Hematopoietic multipotent progenitor cell treated with erythropoietin and hydrocortisone succinate and interleukin-3 and kit ligand, for 17 days (in vitro differentiated cells): Measurements from ENCODE around the gene FOXD2.
"Not testable (repeated sequence)": the region's sequence is repeated elsewhere in the genome, so short reads cannot be mapped to it uniquely, and the experiment has no call there.

ENCODE experiments used
- DNase-seq: peaks from one replicate; pipeline ENCODE4 v3.0.0-alpha.2; 2015; ENCODE audit warnings: low spot score

Gene FOXD2

GRCh38 chr1:47439819-47440598 lies 2.2 kb downstream of the FOXD2 start:
- no peak for DNase-seq

- DNase-seq = no peak
Observed at GRCh38 chr1:47440599-47441081, 2.8 kb downstream of the FOXD2 start.

GRCh38 chr1:47441450-47442106 lies 3.7 kb downstream of the FOXD2 start:
- no peak for DNase-seq

GRCh38 chr1:47442202-47442601 lies 4.4 kb downstream of the FOXD2 start:
- DNase-seq = no peak

GRCh38 chr1:47442842-47443529 lies 5.1 kb downstream of the FOXD2 start:
- DNase-seq = no peak

GRCh38 chr1:47443530-47444296 lies 5.9 kb downstream of the FOXD2 start:
- no peak for DNase-seq

- no peak for DNase-seq
Observed at GRCh38 chr1:47444297-47444561, 6.4 kb downstream of the FOXD2 start.

- DNase-seq = no peak
Observed at GRCh38 chr1:47444562-47445465, 7.0 kb downstream of the FOXD2 start.

GRCh38 chr1:47445823-47446550 lies 8.1 kb downstream of the FOXD2 start:
- no peak for DNase-seq

GRCh38 chr1:47448462-47449222 lies 10.8 kb downstream of the FOXD2 start:
- DNase-seq = no peak

- no peak for DNase-seq
Observed at GRCh38 chr1:47449822-47450552, 12.1 kb downstream of the FOXD2 start.

GRCh38 chr1:47450606-47451005 lies 12.8 kb downstream of the FOXD2 start:
- no peak for DNase-seq

GRCh38 chr1:47452426-47452825 lies 14.6 kb downstream of the FOXD2 start:
- no peak for DNase-seq

GRCh38 chr1:47453910-47454309 lies 16.1 kb downstream of the FOXD2 start:
- not testable (repeated sequence) for DNase-seq

GRCh38 chr1:47456250-47456649 lies 18.4 kb downstream of the FOXD2 start:
- no peak for DNase-seq

GRCh38 chr1:47457547-47457946 lies 19.7 kb downstream of the FOXD2 start:
- DNase-seq = not testable (repeated sequence)

GRCh38 chr1:47459253-47459788 lies 21.5 kb downstream of the FOXD2 start:
- DNase-seq = no peak

- no peak for DNase-seq
Observed at GRCh38 chr1:47460040-47460439, 22.2 kb downstream of the FOXD2 start.

GRCh38 chr1:47460456-47460855 lies 22.6 kb downstream of the FOXD2 start:
- DNase-seq = no peak
